ENCODE results near the gene RPS16.
A peak's percentile ranks its signal among the peaks of the same experiment; 100 is the strongest.

The RPS16 gene

DNA sequence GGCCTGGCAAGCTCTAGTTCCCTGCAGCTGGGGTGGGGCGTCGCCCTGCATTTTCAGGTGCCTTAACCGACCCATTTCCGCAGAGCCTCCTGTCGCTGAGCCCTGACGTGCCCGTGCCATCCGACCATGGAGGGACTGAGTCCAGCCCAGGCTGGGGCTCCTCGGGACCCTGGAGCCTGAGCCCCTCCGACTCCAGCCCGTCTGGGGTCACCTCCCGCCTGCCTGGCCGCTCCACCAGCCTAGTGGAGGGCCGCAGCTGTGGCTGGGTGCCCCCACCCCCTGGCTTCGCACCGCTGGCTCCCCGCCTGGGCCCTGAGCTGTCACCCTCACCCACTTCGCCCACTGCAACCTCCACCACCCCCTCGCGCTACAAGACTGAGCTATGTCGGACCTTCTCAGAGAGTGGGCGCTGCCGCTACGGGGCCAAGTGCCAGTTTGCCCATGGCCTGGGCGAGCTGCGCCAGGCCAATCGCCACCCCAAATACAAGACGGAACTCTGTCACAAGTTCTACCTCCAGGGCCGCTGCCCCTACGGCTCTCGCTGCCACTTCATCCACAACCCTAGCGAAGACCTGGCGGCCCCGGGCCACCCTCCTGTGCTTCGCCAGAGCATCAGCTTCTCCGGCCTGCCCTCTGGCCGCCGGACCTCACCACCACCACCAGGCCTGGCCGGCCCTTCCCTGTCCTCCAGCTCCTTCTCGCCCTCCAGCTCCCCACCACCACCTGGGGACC is 27.9 kb downstream of the RPS16 start:
- DNase-seq (ENCODE audit: low read depth) = peak; percentile 58

DNA sequence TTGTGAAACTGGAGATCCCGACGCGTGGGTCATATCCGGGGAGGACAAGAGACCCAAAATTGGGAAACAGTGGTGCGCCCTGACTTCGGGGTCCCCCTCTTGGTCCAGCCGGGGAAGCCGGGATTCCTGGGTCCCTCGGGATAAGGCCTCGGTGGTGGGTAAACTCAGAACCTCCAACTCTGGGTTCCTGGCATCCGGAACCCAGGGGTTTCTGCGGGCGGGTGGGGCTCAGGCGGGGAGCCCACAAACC is 28.4 kb downstream of the RPS16 start:
- DNase-seq (ENCODE audit: low read depth) = no peak

DNA sequence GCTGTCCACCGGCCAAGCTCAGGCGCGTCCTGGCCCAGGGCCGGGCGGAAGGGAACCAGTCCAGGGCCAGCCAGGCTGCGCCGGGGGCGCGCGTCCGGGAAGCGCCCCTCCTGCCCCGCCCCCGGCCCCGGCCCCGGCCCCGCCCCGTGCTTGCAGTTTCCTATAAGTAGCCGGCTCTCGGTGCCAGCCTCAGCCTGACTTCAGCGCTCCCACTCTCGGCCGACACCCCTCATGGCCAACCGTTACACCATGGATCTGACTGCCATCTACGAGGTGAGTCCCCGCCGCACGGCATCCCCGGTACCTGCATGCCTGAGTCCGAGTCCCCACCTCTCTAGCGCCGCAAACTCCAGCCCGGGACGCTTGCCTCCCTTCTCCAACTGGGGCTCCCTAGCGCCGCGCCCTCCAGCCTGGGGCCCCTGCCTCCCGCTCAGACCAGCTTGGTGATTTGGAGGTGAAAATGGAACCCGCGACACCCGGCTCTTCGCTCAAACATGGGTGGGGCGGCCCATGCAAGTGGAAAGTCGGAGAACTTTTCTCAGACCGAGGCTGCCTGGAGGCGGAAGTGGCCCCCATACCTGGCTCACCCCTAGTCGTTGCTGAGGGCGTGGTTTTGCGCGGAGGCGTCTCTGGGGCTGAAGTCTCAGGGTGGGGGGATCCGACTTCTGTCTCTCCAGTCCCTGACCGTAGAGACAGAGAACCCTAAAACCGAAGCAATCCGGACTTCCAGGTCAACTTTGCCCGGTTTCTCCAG is 28.9 kb downstream of the RPS16 start, which contains the start of gene ZFP36:
ZFP36 (plus strand) TSS at position 192 of the 754 bp plus-strand sequence; CDS start at position 250, 58 bp downstream.
- DNase-seq (ENCODE audit: low read depth) = peak; percentile 85

DNA sequence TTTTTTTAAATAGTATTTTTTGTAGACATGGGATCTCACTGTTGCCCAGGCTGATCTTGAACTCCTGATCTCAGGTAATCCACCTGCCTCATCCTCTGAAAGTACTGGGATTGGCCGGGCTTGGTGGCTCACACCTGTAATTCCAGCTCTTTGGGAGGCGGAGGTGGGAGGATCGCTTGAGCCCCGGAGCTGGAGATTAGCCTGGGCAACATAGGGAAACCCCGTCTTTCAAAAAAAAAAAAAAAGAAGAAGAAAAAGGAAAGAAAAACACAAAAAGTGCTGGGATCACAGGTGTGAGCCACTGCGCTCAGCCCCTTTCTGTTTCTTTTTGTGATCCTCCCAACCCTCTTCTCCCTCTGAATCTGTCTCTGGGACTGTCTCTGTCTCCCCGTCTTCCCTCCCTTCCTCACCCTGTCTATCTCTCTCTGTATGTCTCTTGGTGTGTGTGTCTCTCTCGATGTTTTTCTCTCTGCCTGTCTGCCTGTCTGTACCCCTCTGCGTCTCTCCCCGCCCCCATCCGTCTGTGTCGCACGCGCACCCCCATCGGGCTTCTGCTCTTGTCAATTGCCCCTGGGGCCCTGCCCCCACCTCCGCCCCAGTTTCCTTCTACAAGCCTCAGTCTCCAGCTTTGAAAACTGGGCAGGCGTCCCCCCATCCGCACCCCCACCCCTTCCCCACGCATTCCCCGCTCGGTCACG is 29.6 kb downstream of the RPS16 start:
- DNase-seq (ENCODE audit: low read depth) = peak; percentile 85

DNA sequence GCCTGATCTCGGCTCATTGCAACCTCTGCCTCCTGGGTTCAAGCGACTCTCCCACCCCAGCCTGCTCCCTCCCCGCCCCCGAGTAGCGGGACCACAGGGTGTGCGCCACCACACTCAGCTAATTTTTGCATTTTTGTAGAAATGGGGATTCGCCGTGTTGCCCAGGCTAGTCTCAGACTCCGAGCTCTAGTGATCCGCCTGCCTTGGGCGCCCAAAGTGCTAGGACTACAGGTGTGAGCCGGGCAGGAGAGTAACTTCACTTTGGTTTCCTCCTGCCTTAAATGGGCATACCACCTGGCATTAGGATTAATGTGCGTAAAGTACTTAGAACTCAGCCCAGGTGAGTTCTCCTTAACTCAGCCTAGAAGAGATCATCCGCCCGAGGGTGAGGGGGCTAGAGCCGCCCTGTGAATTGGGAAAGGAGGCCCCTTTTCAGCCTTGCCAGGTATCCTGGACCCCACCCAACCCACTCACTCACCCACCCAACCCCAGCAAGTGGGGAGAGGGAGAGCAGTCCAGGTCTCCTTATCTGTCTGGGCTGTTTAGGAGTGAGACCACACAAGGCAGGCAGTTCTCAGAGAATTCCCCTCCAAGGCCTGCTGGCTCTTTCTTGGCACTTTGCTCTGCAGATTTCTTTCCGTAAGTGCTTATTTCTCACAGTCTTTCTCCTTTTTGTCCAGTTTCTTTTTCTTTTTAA is 30.3 kb downstream of the RPS16 start:
- DNase-seq (ENCODE audit: low read depth) = no peak

DNA sequence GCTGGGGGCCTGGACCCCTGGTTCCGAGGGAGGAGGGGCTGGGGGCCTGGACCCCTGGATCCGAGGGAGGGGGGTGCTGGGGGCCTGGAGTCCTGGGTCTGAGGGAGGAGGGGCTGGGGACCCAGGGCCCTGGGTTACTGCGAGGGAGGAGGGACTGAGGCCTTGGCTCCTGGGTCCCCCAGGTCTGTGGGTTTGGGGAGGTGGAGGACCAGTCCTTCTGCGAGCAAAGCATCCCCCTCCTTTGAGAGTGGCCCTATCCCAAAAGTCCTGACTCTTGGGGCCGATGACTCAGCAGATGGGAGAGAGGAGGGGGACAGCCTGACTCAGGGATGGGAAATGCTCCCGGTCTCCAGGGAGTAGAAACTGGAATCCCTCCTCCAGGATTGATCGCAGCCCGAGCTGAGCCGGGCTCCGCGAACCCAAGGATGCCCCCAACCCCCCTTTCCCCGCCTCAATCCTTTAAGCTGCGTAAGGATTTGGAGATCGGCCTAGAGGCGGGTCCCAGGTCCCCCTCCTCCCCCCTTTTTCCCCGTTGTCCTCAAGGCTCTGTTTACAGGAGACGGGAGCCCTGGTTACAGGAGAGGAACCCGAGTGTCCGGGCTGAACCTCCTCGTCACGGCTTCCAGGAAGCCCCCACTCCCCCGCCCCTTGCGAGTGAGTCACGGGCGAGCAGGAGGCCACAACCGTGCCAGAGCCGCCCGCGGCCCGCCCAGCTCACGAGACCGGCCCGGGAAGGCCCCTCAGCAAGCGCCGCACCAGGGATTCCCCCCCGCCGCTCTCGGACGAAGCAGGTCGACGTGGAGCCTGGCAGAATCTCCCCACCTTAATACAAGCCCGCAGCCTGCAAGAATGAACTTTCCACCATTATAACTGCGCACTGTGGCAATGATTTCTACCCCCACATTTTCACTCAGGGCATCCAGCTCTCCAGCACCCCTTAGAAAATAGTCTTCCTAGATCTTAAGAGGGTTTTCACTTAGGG is 32.1 kb downstream of the RPS16 start:
- peak; percentile 95 for DNase-seq (ENCODE audit: low read depth)

DNA sequence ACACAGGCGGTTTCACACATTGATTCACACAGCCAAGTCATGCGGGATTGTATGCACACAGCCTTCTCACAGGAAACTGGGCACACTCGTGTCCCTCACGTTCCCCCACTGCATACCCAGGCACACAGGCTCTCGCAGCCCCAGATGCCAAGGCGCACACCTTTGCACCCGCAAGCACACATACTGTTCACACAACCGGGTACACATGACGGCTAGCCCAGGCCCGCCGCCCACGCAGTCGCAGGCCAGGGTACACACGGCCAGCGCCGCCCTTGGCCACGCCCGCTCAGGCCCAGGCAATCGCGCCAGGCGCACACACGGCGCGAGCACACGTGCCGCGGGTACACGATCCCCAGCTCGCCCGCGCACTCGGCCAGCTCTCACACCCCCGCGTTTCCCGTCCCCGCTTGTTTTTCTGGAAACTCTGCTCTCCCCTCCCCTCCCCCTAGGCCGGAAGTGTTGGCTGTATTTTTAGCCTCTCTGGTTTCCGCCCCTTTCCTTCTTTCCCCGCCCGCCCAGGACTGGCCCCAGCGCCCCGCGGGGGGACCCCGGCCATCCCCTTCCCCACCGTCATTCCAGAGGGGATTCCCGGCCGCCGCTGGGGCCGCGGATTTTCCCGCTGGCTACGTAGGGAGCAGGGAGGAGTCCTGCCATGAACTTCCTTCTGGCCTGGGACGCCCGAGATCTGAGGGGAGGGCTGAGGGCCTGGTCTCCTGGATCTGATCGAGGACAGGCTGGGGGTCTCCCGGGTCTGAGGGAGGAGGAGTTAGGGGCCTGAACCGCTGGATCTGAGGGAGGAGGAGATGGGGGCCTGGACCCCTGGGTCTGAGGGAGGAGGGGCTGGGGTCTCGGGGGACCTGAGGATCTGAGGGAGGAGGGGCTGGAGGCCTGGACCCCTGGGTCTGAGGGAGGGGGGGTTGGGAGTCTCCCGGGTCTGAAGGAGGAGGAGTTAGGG is 33.1 kb downstream of the RPS16 start:
- peak; percentile 74 for DNase-seq (ENCODE audit: low read depth)

DNA sequence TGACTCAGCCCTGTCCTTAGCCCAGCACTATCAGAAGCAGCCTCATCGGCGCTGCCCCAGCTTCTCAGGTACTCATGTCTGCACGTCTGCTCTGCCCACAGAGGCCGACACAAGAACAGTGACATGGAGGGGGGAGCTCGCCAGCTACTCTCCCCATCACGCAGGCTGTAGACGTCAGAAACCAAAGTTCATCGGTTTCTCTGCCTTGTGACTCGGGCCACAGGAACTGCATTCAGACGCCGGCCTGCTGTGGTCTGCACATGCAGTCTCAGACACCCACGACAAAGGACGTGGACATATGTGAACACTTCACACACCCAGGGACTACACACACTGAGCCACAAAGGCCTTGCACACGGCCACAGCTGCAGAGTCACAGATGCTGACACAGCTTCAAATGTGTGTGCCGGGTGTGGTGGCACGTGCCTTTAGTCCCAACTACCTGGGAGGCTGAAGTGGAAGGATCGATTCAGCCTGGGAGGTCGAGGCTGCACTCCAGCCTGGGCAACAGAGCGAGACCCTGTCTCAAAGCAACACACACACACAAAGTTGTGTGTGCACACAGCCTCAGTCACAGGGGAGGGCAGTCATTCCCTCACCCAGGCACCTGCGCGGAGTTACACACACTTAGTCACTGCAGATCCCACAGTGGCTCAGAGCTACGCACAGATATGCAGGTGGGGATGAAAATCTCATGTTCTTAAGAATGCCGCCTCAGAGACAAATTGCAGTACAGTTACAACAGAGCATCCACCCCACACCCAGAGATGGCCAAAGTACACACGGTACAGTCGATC is 34.0 kb downstream of the RPS16 start:
- DNase-seq (ENCODE audit: low read depth) = peak; percentile 83

DNA sequence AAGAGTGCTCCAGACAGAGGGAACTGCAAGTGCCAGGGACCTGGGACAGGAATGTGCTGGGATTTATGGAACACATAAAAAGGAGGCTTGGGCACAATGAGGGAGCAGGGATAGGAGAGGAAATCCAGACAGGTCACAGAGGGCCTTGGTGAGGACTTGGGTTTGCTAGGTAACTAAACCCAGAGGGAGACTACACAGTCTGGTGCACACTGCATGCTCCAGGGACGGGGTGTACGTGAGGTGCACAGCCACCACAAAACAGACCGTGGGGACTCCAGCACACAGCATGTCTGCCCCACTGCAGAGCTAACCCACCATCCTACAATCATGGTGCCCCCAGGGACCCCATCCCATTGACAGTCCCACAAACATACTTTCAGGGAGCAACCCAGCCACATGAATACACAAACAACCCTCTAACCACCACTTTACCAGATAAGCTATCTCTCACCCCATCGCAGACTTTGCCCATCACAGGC is 34.6 kb downstream of the RPS16 start:
- no peak for DNase-seq (ENCODE audit: low read depth)

DNA sequence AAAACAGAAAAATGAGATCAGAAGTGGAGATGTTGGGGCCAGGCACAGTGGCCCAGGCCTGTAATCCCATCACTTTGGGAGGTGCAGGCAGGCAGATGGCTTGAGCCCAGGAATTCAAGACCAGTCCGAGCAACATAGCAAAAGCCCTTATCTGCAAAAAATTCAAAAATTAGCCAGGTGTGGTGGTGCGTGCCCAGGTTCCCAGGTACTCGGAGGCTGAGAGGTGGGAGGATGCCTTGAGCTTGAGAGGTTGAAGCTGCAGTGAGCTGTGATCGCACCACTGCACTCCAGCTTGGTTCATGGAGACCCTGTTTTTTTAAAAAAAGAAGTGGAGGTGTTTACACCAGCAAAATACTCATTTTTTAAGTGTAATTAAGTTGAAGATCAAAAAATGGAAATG is 35.7 kb downstream of the RPS16 start:
- no peak for DNase-seq (ENCODE audit: low read depth)

DNA sequence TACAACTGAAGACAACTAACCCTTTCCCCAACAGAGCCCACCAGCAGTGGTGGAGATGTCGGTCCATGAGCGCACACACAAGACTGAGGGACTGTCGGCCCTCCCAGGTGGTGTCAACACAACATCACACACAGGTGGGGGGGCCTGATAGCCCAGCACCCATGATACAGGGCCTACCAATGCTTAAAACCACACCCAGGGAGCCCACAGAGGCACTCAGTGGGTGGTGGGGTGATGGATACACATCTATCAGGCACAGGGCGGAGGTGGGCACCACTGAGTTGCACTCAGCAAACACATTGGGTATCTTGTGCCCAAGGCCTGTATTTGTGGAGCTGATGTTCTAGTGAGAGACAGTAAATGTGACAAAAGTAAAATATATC is 36.1 kb downstream of the RPS16 start:
- no peak for DNase-seq (ENCODE audit: low read depth)

DNA sequence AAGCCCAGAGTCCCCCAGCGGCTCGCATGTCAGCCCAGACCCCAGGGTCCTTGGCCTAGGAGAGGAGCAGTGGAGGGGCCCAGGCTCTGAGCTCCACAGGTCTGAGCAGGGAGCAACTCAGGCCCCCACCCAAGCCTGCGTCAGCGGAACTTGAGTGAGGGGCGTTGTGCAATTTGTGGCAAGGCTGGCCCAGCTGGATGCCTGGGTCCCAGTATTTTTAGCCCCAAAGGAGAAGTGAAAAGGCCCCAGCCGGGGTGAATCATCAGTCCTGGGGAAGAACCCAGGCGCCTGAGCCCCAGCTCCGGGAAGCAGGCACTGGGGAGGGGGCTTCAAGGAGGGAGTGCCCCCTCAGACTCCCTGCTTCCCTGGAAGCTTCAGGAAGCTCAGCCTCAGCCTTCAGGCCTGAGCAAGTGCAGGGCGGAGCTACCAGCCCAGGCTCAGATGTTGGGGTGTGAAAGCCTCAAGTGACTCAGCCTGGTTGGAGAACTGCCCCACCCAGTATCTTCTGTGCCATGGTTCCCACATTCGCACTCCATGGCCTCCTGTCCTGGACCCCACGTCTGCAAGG is 37.4 kb downstream of the RPS16 start:
- DNase-seq (ENCODE audit: low read depth) = no peak

DNA sequence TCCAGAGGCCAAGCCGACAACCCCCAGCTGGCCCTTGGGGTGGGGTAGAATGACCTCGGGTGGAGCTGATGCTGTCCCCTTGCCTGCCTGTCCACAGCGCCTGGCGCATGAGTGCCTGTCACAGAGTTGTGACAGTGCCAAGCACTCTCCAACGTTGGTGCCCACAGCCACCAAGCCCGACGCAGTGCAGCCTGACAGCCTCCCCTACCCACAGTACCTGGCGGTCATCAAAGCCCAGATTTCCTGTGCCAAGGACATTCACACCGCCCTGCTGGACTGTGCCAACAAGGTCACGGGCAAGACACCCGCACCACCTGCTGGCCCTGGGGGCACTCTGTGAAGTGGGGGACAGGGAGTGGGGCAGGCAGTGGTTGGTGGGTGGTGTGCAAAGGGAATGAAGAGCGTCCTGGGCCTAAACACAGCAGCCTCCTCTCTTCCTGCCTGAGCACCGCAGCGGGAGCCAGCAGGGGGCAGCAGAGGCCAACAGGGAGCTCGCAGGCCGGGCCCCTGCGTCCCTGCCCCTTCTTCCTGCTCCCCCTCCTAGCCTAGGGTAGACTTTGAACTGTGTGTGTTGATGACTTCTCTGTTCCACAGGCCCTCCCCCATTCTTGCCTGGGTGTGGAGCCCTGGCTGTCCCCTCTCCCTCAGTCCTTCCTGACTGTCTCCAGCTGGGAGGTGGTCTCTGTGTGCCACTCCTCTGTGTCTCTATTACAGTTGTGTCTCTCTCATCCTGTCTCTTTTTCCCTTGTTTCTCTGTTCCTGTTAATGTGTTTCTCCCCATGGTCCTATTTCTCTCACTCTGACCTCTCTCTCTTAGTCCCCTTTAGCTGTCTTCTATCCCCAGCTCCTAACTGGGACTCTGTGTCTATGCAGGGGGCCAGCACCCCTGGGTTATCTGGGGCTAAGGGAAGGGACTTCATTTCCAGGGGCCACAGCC is 38.1 kb downstream of the RPS16 start:
- peak; percentile 90 for DNase-seq (ENCODE audit: low read depth)

DNA sequence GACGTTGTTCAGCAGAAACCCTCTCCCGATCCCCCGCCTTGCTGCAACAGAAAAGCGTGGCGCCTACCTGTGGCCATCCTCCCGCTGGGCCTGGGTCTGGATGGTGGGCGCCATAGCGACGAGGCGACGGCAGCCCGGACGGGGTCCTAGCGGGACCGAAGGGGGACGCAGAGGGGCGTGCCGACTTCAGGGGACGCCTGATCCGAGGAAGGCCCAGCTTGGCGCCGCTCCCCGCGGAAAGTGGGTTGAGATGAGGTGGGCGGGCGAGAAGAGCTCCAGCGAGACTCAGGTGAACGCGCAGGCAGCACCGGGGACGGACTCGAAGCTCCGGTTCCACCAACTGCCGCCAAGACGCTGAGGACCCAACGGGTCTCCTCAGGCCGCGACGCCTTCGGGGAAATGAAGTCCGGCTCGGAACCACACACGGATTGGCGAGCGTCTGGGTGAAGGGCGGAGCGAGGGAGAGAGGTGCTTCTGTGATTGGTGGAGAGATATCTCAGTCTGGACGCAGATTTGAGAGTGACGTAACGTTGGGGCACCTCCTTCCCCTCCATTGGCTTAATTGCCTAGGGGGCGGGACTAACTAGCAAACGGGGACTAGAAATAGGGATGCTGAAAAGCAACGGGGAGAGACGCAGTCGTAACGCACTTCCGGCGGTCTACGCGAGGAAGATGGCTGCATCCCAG is 44.9 kb downstream of the RPS16 start, which contains the start of the genes MED29 and PAF1:
MED29 (plus strand) TSS at position 628 of the 687 bp plus-strand sequence; CDS start at position 673, 45 bp downstream.
PAF1 (minus strand) TSS at position 356 of the 687 bp plus-strand sequence; CDS start at position 114, 242 bp downstream.
- DNase-seq (ENCODE audit: low read depth) = peak; percentile 96

DNA sequence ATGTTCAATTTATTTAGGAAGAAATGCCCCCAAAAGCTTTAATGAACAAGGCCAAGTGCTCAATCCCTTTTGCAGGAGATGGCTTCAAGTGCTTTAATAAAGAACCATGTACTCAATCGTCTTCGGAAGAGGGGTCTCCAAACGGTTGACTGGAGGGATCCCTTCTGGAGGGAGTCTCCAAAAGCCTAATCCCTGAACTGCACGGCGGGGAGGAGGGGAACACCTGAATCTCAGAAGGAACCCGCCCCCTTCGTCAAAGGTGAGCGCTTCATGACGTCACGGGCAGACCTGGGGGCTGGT is 45.3 kb downstream of the RPS16 start:
- DNase-seq (ENCODE audit: low read depth) = peak; percentile 87

DNA sequence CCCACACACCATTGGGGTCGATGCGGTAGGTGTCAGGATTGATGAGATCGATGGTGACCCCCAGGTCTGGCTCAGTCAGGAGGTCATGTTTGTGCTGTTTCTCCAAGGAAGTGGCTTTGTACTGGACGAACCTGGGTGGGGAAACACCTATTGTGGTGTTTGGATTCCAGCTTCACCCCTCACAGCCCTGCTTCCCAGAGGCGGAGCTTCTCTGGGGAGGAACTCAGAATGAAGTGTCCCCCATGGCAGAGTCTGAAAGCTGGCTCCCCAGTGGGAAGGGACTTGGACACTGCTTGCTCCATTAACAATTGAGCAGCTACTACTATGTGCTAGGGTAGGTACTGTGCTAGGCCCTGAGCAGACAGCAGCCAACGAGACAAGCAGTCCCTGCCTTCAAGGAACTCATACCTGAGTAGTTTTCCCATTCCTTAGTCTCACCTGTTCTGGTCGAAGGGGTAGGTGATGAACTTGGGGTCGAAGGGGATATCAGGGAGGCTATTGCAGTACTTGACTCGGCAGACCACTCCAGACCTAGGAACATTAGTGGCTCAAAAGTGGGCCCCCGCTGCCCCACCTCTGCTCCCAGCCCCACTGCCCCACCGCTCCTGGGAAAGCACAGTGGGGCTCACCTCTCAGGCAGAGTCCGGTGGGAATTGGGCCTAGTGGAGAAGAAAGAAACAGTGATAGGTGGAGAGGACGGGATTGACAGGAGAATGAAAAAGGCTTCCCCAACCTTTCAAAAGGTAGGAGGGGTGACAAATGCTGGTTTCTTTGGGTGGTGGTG is 45.9 kb downstream of the RPS16 start:
- DNase-seq (ENCODE audit: low read depth) = no peak

All from T follicular helper cell (primary cell).